ENCODE measurements around the gene ZFP37. TPM values are rescaled to one million over a fixed set of nuclear protein-coding genes. Genes with fewer than 3 reads are reported as not detected.
"Not testable (repeated sequence)": the region's sequence is repeated elsewhere in the genome, so short reads cannot be mapped to it uniquely, and the experiment has no call there.

The ZFP37 gene
- total RNA-seq: 1 to 10 TPM; 2.9 to 6.4 (median 5.2) TPM

GRCh38 chr9:113056191-113057106, at the start of gene ZFP37:
Gene ZFP37, minus strand, starts transcription at chr9:113056724. Its CDS starts 36 bp downstream, at chr9:113056688.
- peak within 1 kb of the TSS; percentile 69 to 89 (median 80) for H3K4me3 ChIP-seq
- peak; percentile 88 to 89 for DNase-seq (ENCODE audit: low spot score in 2 of 2)
- intact Hi-C loops (cut with DNase I; ENCODE audit: low total_unique reads): no loop called here

GRCh38 chr9:113105345-113105744, 48.8 kb upstream of the ZFP37 start:
- H3K9me3 ChIP-seq; intact Hi-C loops (cut with DNase I; ENCODE audit: low total_unique reads); DNase-seq (ENCODE audit: low spot score in 2 of 2); H3K27ac ChIP-seq; H3K27me3 ChIP-seq; H3K4me3 ChIP-seq; H3K36me3 ChIP-seq; H3K4me1 ChIP-seq: not testable (repeated sequence)

More at GRCh38 chr9:113056191-113057106, at the start of gene ZFP37:
- H3K4me1 ChIP-seq: no peaks in the 10 kb centered on the region
- peak; percentile 10 for TF ChIP-seq POLR2A (IDR thresholded peaks at IDR 0.05)
- no peak for TF ChIP-seq CTCF (IDR thresholded peaks at IDR 0.05)
- peak; percentile 49 to 64 (median 61) for TF ChIP-seq POLR2AphosphoS5 (IDR thresholded peaks at IDR 0.05)
- H3K9me3 ChIP-seq: peaks cover 54 to 66% of the 10 kb centered on the region in 2 donors
- H3K27me3 ChIP-seq: peaks cover 3 to 18% of the 10 kb centered on the region in 2 donors
- H3K27ac ChIP-seq: peak within 1 kb of the TSS; percentile 74 to 88
- H3K36me3 ChIP-seq: no peaks in the 10 kb centered on the region

GRCh38 chr9:113095561-113095960, 39.0 kb upstream of the ZFP37 start:
- TF ChIP-seq POLR2AphosphoS5 (IDR thresholded peaks at IDR 0.05) (no peak), POLR2A (IDR thresholded peaks at IDR 0.05) (no peak), CTCF (IDR thresholded peaks at IDR 0.05) (no peak)
- DNase-seq (ENCODE audit: low spot score in 2 of 2): no peak
- Histone ChIP-seq H3K27ac (no peak overlapping the region), H3K4me1 (no peaks in the 10 kb centered on the region), H3K9me3 (peaks cover 0 to under 1% of the 10 kb centered on the region in 2 donors), H3K27me3 (peaks cover 0 to 18% of the 10 kb centered on the region in 2 donors), H3K4me3 (no peak overlapping the region), H3K36me3 (no peaks in the 10 kb centered on the region)
- intact Hi-C loops (cut with DNase I; ENCODE audit: low total_unique reads): no loop called here

GRCh38 chr9:113089924-113090323, 33.4 kb upstream of the ZFP37 start:
- H3K27ac ChIP-seq; H3K4me3 ChIP-seq; H3K36me3 ChIP-seq; H3K9me3 ChIP-seq; intact Hi-C loops (cut with DNase I; ENCODE audit: low total_unique reads); H3K4me1 ChIP-seq; DNase-seq (ENCODE audit: low spot score in 2 of 2): not testable (repeated sequence)
- peaks cover 0 to 30% of the 10 kb centered on the region in 2 donors for H3K27me3 ChIP-seq

- H3K27ac ChIP-seq; H3K4me1 ChIP-seq; intact Hi-C loops (cut with DNase I; ENCODE audit: low total_unique reads); H3K9me3 ChIP-seq; DNase-seq (ENCODE audit: low spot score in 2 of 2); H3K4me3 ChIP-seq; H3K36me3 ChIP-seq: not testable (repeated sequence)
- peaks cover 0 to 30% of the 10 kb centered on the region in 2 donors for H3K27me3 ChIP-seq
Observed at GRCh38 chr9:113089143-113089505, 32.6 kb upstream of the ZFP37 start.

- DNase-seq (ENCODE audit: low spot score in 2 of 2); H3K9me3 ChIP-seq; H3K36me3 ChIP-seq; H3K4me3 ChIP-seq; H3K27ac ChIP-seq; intact Hi-C loops (cut with DNase I; ENCODE audit: low total_unique reads); H3K4me1 ChIP-seq: not testable (repeated sequence)
- H3K27me3 ChIP-seq: peaks cover 0 to 28% of the 10 kb centered on the region in 2 donors
Observed at GRCh38 chr9:113088456-113089142, 32.1 kb upstream of the ZFP37 start.

GRCh38 chr9:113062932-113063310, 6.4 kb upstream of the ZFP37 start:
- H3K4me1 ChIP-seq; H3K27ac ChIP-seq; intact Hi-C loops (cut with DNase I; ENCODE audit: low total_unique reads); H3K36me3 ChIP-seq: not testable (repeated sequence)
- DNase-seq (ENCODE audit: low spot score in 2 of 2): peak in 1 of 2 donors; percentile 68
- Histone ChIP-seq H3K9me3 (peaks cover 26 to 30% of the 10 kb centered on the region in 2 donors), H3K27me3 (peaks cover 3 to 24% of the 10 kb centered on the region in 2 donors), H3K4me3 (peak overlapping the region in 1 of 3 donors; percentile 4)

- peak in 1 of 2 donors; percentile 59 for DNase-seq (ENCODE audit: low spot score in 2 of 2)
- H3K36me3 ChIP-seq; intact Hi-C loops (cut with DNase I; ENCODE audit: low total_unique reads); H3K27ac ChIP-seq; H3K4me1 ChIP-seq: not testable (repeated sequence)
- peaks cover 3 to 24% of the 10 kb centered on the region in 2 donors for H3K27me3 ChIP-seq
- H3K4me3 ChIP-seq: peak overlapping the region in 1 of 3 donors; percentile 4
- H3K9me3 ChIP-seq: peaks cover 30 to 31% of the 10 kb centered on the region in 2 donors
Observed at GRCh38 chr9:113062256-113062931, 5.9 kb upstream of the ZFP37 start.

GRCh38 chr9:113061072-113061850, 4.7 kb upstream of the ZFP37 start:
- peak in 1 of 2 donors; percentile 78 for DNase-seq (ENCODE audit: low spot score in 2 of 2)
- H3K36me3 ChIP-seq; H3K4me1 ChIP-seq; H3K27ac ChIP-seq; intact Hi-C loops (cut with DNase I; ENCODE audit: low total_unique reads): not testable (repeated sequence)
- peaks cover 30 to 33% of the 10 kb centered on the region in 2 donors for H3K9me3 ChIP-seq
- peaks cover 3 to 24% of the 10 kb centered on the region in 2 donors for H3K27me3 ChIP-seq
- peak overlapping the region in 1 of 3 donors; percentile 7 for H3K4me3 ChIP-seq
